ENCODE results near the gene SMIM1. TPM values are rescaled to one million over a fixed set of nuclear protein-coding genes. Genes with fewer than 3 reads are reported as not detected.
"Not testable (repeated sequence)": the region's sequence is repeated elsewhere in the genome, so short reads cannot be mapped to it uniquely, and the experiment has no call there.

The SMIM1 gene
- total RNA-seq, 1 donor from 2014 or later, result 3.6 TPM

- no peak for DNase-seq (ENCODE audit: low read depth)
- H3K4me3 ChIP-seq (ENCODE audit: low read depth, low read length), result peak overlapping the region; percentile 78
- TF ChIP-seq CTCF (conservative IDR thresholded peaks at IDR 0.05; ENCODE audit: low read depth, low read length), result no peak
Observed at GRCh38 chr1:3747522-3747848, 25.1 kb upstream of the SMIM1 start.

- DNase-seq (ENCODE audit: low read depth), result no peak
- no peak for TF ChIP-seq CTCF (conservative IDR thresholded peaks at IDR 0.05; ENCODE audit: low read depth, low read length)
- peak overlapping the region; percentile 78 for H3K4me3 ChIP-seq (ENCODE audit: low read depth, low read length)
Observed at GRCh38 chr1:3747903-3748302, 24.6 kb upstream of the SMIM1 start.

- H3K4me3 ChIP-seq (ENCODE audit: low read depth, low read length); DNase-seq (ENCODE audit: low read depth): not testable (repeated sequence)
Observed at GRCh38 chr1:3748316-3748900, 24.1 kb upstream of the SMIM1 start.

- H3K4me3 ChIP-seq (ENCODE audit: low read depth, low read length), result no peak overlapping the region
- TF ChIP-seq CTCF (conservative IDR thresholded peaks at IDR 0.05; ENCODE audit: low read depth, low read length), result no peak
- DNase-seq (ENCODE audit: low read depth), result no peak
Observed at GRCh38 chr1:3749512-3749911, 23.0 kb upstream of the SMIM1 start.

GRCh38 chr1:3750741-3751140, 21.8 kb upstream of the SMIM1 start:
- no peak overlapping the region for H3K4me3 ChIP-seq (ENCODE audit: low read depth, low read length)
- TF ChIP-seq CTCF (conservative IDR thresholded peaks at IDR 0.05; ENCODE audit: low read depth, low read length), result no peak
- DNase-seq (ENCODE audit: low read depth), result no peak

GRCh38 chr1:3752400-3752945, 20.1 kb upstream of the SMIM1 start, which contains the start of gene CCDC27:
Gene CCDC27, plus strand, starts transcription at chr1:3752450. Its CDS starts 32 bp downstream, at chr1:3752482.
- no peak for TF ChIP-seq CTCF (conservative IDR thresholded peaks at IDR 0.05; ENCODE audit: low read depth, low read length)
- no peak within 1 kb of the TSS for H3K4me3 ChIP-seq (ENCODE audit: low read depth, low read length)
- DNase-seq (ENCODE audit: low read depth), result no peak

- TF ChIP-seq CTCF (conservative IDR thresholded peaks at IDR 0.05; ENCODE audit: low read depth, low read length), result no peak
- H3K4me3 ChIP-seq (ENCODE audit: low read depth, low read length), result no peak overlapping the region
- no peak for DNase-seq (ENCODE audit: low read depth)
Observed at GRCh38 chr1:3753656-3754454, 18.7 kb upstream of the SMIM1 start.

Data from epithelial cell of proximal tubule (primary cell).